Measurements from ENCODE around the gene SFXN2. TPM values are rescaled to one million over a fixed set of nuclear protein-coding genes. Genes with fewer than 3 reads are reported as not detected.

Gene SFXN2
- total RNA-seq, 4 donors from 2014 or later, result 1.2 to 16.9 (median 8.5) TPM

- TF ChIP-seq CTCF (IDR thresholded peaks at IDR 0.05), result no peak
- TF ChIP-seq POLR2A (IDR thresholded peaks at IDR 0.05), result no peak
- Histone ChIP-seq H3K9me3 (no peaks in the 10 kb centered on the region), H3K27me3 (no peaks in the 10 kb centered on the region), H3K36me3 (no peaks in the 10 kb centered on the region), H3K27ac (peak overlapping the region; percentile 43 to 70), H3K4me3 (no peak overlapping the region), H3K4me1 (peaks cover 2 to 12% of the 10 kb centered on the region in 2 donors)
- intact Hi-C loops (cut with DNase I; ENCODE audit: low total_unique reads), result no loop called here
- no peak for DNase-seq
Observed at GRCh38 chr10:102763037-102763607, 48.7 kb downstream of the SFXN2 start.

GRCh38 chr10:102764470-102765161 lies 50.2 kb downstream of the SFXN2 start:
- Histone ChIP-seq H3K36me3 (no peaks in the 10 kb centered on the region), H3K9me3 (no peaks in the 10 kb centered on the region), H3K4me1 (peaks cover 2 to 12% of the 10 kb centered on the region in 2 donors), H3K27me3 (no peaks in the 10 kb centered on the region), H3K27ac (peak overlapping the region; percentile 43 to 70), H3K4me3 (no peak overlapping the region)
- intact Hi-C loops (cut with DNase I; ENCODE audit: low total_unique reads), result no loop called here
- no peak for TF ChIP-seq POLR2A (IDR thresholded peaks at IDR 0.05)
- no peak for TF ChIP-seq CTCF (IDR thresholded peaks at IDR 0.05)
- peak; percentile 70 to 72 for DNase-seq

- H3K27ac ChIP-seq, result peak overlapping the region; percentile 40 to 70
- intact Hi-C loops (cut with DNase I; ENCODE audit: low total_unique reads), result no loop called here
- H3K4me1 ChIP-seq, result peaks cover 2 to 12% of the 10 kb centered on the region in 2 donors
- H3K9me3 ChIP-seq, result no peaks in the 10 kb centered on the region
- no peak overlapping the region for H3K4me3 ChIP-seq
- H3K36me3 ChIP-seq, result no peaks in the 10 kb centered on the region
- no peaks in the 10 kb centered on the region for H3K27me3 ChIP-seq
- no peak for TF ChIP-seq POLR2A (IDR thresholded peaks at IDR 0.05)
- DNase-seq, result no peak
Observed at GRCh38 chr10:102765336-102765735, 50.9 kb downstream of the SFXN2 start.

- TF ChIP-seq POLR2A (IDR thresholded peaks at IDR 0.05) (no peak), CTCF (IDR thresholded peaks at IDR 0.05) (no peak)
- H3K9me3 ChIP-seq, result no peaks in the 10 kb centered on the region
- H3K36me3 ChIP-seq, result no peaks in the 10 kb centered on the region
- H3K4me3 ChIP-seq, result no peak overlapping the region
- no peaks in the 10 kb centered on the region for H3K27me3 ChIP-seq
- no peak for DNase-seq
- intact Hi-C loops (cut with DNase I; ENCODE audit: low total_unique reads), result no loop called here
- no peak overlapping the region for H3K27ac ChIP-seq
- H3K4me1 ChIP-seq, result peaks cover 2 to 18% of the 10 kb centered on the region in 2 donors
Observed at GRCh38 chr10:102767428-102768160, 53.2 kb downstream of the SFXN2 start.

- H3K4me1 ChIP-seq, result peaks cover 14 to 24% of the 10 kb centered on the region in 2 donors
- intact Hi-C loops (cut with DNase I; ENCODE audit: low total_unique reads), result no loop called here
Observed at GRCh38 chr10:102769375-102770107, 55.1 kb downstream of the SFXN2 start.

More at GRCh38 chr10:102769375-102770107, 55.1 kb downstream of the SFXN2 start:
- H3K4me3 ChIP-seq, result no peak overlapping the region
- no peaks in the 10 kb centered on the region for H3K36me3 ChIP-seq
- DNase-seq, result no peak
- TF ChIP-seq POLR2A (IDR thresholded peaks at IDR 0.05) (no peak), CTCF (IDR thresholded peaks at IDR 0.05) (no peak)
- H3K9me3 ChIP-seq, result no peaks in the 10 kb centered on the region
- no peaks in the 10 kb centered on the region for H3K27me3 ChIP-seq
- peak overlapping the region in 1 of 2 donors; percentile 31 for H3K27ac ChIP-seq

Measured in uterus (tissue), 4 donors.